Fibroblast of lung (primary cell): ENCODE results near the gene MUC4.
"Not testable (repeated sequence)": the region's sequence is repeated elsewhere in the genome, so short reads cannot be mapped to it uniquely, and the experiment has no call there.

ENCODE experiments used
- CTCF ChIP-seq, 2 donors: IDR thresholded peaks in 1 of 2; conservative IDR thresholded peaks in 1 of 2; 1 replicate in 1 of 2; 2 replicates in 1 of 2; pipeline ENCODE4 v1.5.1; 2011 to 2012; ENCODE audit warnings: low read length in 2 of 2, control low read depth in 1 of 2, inconsistent platforms in 1 of 2, low read depth in 1 of 2, mild to moderate bottlenecking in 1 of 2
- EZH2 ChIP-seq: IDR thresholded peaks from 2 replicates; pipeline ENCODE4 v1.5.1; 2012; ENCODE audit warnings: low read length, control low read depth, mild to moderate bottlenecking; ENCODE audit errors: missing control alignments

GRCh38 chr3:195784031-195784430 is 27.7 kb downstream of the MUC4 start:
- TF ChIP-seq CTCF (conservative IDR thresholded peaks at IDR 0.05 in 1 of 2, IDR thresholded peaks at IDR 0.05 in 1 of 2; ENCODE audit: low read depth in 1 of 2, low read length in 2 of 2); EZH2: not testable (repeated sequence)
